Astrocyte of the cerebellum (primary cell): ENCODE measurements around the gene LDLRAD2.

Experiments
- DNase-seq: peaks from one replicate; pipeline ENCODE4 v3.0.0-alpha.2; 2011; ENCODE audit warnings: low read depth
- H3K4me3 ChIP-seq: 2 replicates; pipeline ENCODE4 v1.5.1; 2011; ENCODE audit warnings: mild to moderate bottlenecking, low read depth, low read length, moderate library complexity
- CTCF ChIP-seq: IDR thresholded peaks from 2 replicates; pipeline ENCODE4 v1.5.1; 2012; ENCODE audit warnings: low read length, low read depth, moderate library complexity, mild to moderate bottlenecking; ENCODE audit errors: missing control alignments
- in situ Hi-C: cut with HindIII; loops from 2 replicates; pipeline ENCODE4 v1.10.0; 2017; ENCODE audit warnings: low sequenced_read_pairs

LDLRAD2 gene

GRCh38 chr1:21830792-21831453, 18.9 kb downstream of the LDLRAD2 start:
- TF ChIP-seq CTCF: no peak
- no peak overlapping the region for H3K4me3 ChIP-seq
- in situ Hi-C loops: no loop called here
- no peak for DNase-seq

- no peak for DNase-seq
- no peak for TF ChIP-seq CTCF
- no peak overlapping the region for H3K4me3 ChIP-seq
- in situ Hi-C loops: no loop called here
Measured at GRCh38 chr1:21831454-21831970, 19.4 kb downstream of the LDLRAD2 start.

- DNase-seq: no peak
- no peak overlapping the region for H3K4me3 ChIP-seq
- TF ChIP-seq CTCF: no peak
- in situ Hi-C loops: no loop called here
Measured at GRCh38 chr1:21833392-21833976, 21.4 kb downstream of the LDLRAD2 start.

- no peak for DNase-seq
- in situ Hi-C loops: no loop called here
- H3K4me3 ChIP-seq: no peak overlapping the region
- TF ChIP-seq CTCF: peak; percentile 2
Measured at GRCh38 chr1:21834094-21834493, 22.0 kb downstream of the LDLRAD2 start.

- no peak for TF ChIP-seq CTCF
- no peak overlapping the region for H3K4me3 ChIP-seq
- no peak for DNase-seq
- in situ Hi-C loops: no loop called here
Measured at GRCh38 chr1:21834666-21835065, 22.6 kb downstream of the LDLRAD2 start.

- H3K4me3 ChIP-seq: no peak overlapping the region
- no peak for DNase-seq
- in situ Hi-C loops: no loop called here
- TF ChIP-seq CTCF: no peak
Measured at GRCh38 chr1:21836010-21836409, 23.9 kb downstream of the LDLRAD2 start.
